NCI-H1694 treated with DMSO at 0.1 percent for 48 hours (cell line): ENCODE measurements around the gene PPP1R37.

Experiments
- DNase-seq: peaks from one replicate; lab custom pipeline; 2025; lab: John Stamatoyannopoulos, UW

Gene PPP1R37

DNA sequence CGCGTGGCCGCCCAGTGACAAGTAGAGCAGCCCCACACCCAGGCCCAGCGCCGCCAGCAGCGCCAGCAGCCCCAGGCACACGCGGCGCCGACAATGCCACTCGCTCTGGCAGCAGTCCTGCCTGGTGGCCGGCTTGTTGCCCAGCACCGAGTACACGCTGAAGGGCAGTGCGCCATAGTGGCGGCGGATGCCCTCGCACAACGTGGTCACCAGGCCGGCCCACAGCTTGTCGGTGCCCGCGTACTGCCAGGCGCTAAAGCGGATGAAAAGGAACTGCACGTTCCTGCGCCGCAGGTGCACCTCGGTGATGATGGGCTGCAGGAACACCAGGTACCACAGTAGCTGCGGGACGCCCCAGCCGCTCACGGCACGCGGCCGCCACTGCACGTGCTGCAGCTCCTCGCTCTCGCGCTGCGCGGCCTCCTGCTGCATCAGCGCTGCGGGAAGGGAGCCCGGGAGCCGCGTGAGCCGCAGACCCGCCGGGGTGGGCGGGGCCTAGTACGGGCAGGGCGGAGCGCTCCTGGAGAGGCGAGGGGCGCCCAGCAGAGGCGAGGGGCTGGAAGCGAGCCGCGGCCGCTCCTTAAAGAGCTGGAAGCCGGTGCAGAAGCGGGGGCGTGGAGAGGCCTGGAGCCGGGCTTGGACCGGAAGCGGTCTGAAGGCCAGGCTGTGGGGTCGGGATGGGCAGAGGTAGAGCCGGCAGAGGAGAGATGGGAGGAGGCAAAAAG, 60.5 kb downstream of the PPP1R37 start:
- DNase-seq = no peak

DNA sequence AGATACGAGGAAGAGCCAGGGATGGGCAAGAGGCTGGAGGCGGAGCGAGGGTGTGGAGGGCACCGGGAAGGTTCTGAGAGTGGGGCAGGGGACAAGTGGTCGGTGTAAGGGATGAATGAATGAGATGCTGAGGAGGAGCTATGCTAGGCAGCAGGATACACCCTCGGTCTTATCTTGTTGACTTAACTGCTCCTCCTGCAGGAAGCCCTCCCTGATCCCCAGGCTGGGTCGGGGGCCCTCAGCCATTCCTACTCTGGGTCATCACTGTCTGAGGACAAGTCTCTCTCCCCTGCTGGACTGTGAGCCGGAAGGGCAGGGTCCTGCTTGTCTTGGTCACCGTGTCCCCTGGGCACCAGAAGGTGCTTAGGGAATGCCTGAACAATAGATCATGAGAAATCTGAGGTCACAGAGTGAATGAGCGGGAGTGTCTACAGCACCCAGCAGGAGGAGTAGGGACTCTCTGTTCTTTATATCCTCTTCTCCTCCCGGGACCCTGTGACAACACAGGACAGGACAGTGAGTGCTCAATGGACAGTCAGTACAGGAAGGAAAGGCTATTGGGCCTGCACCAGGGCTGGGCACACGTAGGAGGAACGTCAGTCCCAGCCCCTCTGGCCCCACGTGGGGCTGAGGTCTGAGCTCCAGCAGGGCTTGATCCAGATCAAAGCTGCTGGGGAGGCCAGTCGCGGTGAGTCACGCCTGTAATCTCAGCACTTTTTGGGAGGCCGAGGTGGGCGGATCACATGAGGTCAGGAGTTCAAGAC, 61.3 kb downstream of the PPP1R37 start:
- DNase-seq = no peak

DNA sequence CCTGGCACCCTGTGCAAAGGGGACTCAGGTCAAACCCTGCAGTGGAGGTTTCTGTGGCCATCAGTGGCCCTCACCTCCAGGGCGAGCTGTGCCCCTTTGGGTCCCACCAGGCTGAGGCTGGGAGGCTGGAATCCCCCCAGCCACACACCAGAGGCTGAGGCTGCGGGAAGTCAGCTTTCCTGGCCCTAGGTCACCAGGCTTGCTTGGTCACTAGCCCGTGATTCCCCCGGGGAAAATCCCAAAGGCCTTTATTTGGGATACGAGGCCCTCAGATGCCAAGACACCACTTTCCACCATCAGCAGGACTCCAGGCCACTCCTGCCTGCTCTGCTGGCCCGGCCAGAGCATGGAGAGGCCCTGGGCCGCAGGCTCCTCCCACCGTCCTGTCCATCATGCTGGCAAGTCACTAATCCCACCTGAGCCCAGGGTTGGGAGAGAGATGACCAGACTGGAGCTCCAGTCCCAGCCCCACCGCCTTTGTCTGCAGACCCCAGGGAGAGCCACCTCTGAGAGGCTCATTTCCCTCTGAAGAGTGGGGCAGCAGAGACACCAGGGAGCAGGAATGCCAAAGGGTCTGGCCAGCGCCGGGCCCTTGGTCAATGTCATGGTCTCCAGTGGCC, 63.1 kb downstream of the PPP1R37 start:
- no peak for DNase-seq

DNA sequence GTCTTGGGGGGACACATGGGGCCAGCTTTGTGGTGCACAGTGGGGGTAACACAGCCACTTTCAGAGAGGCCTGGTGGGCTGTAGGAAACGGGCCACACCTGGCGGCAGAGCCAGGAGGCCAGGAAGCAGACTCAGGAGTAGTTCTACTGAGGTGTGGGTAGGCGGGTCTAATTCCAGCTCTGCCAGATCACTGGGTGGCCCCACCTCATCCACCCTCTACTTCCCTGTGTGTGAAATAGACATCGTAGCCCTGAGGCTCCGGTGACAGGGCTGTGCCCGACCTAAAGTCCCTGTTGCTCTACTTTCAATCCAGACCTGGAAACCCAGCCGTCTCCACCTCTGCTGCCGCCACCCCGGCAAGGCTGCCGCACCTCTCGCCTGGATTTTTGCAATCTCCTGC, 63.8 kb downstream of the PPP1R37 start:
- DNase-seq = no peak

DNA sequence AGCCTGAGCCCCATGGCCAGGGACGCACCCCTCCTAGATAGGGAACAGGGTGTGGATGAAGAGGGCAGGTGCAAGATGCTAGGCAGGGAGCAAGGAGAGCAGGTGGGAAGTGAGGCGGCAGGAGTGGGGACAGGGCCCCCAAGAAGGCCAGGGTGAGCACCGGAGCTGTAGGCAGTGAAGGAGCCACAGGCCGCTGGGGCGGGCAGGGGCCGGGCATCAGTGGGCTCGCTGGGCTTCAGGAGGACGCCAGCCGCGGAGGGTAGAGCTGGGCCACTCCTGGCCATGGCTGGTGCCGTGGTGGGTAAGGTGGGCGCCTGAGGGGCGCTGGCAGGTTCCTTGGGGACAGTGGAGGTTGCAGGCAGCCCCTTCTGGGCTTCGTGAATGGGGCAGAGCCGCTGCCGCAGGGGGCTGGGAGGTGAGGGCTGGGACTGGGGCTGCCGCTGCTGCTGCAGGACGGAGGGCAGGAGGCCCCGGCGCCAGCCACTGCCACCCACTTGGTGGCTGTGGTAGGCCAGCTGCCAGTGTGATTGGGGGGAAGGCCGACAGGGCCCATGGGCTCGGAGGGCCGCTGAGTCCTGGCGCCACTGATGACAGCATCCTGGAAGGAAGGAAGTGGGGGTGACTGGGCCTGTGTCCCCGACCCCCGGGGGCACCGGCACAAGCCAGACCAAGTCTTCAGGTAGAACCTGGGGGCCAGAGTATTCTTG, 65.7 kb downstream of the PPP1R37 start:
- no peak for DNase-seq

DNA sequence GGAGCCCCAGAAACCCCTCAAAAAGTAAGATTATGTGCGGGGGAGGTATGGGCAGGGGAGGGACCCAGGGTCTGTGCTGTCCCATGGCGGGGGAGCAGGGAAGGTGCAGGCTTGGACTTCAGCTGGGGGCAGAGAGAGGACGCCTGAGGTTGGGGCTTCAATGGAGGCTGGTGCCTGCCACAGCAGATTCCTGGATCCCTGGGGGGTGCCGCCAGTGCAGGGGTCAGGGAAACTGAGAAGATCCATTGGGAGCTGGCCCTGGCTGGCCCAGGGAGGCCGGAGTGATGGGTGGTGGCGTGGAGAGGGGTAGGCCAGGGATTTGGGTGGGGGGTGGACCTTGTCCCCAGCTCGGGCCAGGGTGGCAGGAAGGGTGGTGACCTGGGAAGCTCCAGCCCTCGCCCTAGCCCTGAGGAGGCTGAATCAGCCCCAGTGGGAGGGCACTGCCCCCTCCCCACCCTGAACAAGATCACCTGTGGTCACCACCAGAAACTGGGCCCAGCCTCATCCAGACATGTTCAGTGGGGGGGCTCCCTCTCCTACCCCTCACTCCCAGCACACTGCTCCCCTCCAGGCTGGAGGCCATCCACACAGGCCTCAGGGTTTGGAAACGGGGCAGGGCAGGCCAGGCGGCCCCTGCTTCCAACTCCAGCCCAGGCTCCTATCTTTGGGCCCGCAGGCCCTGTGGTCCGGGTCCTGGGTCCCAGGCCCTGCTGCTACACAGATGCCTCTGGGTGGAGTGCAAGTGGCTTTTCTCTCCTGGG, 66.4 kb downstream of the PPP1R37 start:
- no peak for DNase-seq

DNA sequence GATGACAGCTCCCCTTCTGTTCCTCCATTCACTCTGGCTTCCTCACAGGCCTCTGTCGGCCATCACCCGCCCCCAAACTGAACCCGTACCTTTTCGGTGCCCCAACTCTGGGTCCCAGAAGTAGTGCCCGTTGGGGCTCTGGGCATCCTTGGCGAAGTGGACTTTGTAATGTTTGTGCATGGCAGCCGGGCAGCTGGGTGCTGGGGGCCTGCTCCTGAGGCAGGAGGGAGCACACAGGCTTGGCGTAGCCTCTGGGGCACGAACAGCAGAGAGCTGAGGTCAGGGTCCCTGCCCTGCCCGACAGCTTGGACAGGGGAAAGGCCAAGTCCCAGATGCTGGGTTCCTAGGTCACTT, 67.0 kb downstream of the PPP1R37 start:
- no peak for DNase-seq

DNA sequence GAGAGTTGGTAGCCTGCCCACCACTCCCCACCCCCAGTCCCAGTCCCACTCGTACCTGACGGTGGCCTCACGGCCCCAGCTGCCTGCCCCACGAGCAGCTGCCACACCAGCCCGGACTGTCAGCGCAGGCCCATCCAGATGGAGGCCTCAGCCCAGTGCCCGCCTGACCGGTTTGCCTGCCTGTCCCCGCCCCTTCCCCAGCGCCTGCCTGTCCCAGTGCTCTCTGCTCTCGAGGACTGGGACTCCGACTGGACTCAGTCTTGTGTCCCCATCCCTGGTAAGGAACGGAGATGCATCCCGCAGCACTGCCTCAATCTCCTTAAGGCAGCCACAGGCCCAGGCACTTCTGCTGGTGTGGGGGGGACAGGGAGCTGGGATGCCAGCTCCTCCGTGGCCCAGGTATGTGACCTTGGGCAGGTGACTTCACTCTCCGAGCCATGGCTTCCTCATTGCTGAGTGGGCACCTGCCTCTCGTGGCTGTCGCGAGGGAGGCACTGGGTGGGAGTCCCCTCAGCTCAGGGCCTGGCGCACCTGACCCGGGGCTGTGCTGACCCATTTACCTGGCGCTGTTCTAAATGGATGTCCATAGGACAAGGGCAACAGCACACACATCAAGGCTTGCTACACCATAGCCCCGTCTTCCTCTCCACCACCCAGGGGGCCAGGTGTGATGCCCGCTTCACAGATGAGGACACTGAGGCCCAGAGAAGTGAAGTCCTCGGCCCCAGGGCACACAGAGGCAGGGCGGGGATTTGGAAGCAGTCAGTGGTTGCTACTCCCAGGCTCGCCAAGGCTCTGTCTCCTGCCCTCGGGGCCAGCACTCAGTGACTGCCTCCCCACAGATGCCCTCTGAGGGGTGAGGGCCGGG, 68.1 kb downstream of the PPP1R37 start, which contains the start of gene NKPD1:
NKPD1 (minus strand) TSS at position 113 of the 868 bp plus-strand sequence. CDS start 832 bp downstream, outside the sequence.
- DNase-seq = no peak

DNA sequence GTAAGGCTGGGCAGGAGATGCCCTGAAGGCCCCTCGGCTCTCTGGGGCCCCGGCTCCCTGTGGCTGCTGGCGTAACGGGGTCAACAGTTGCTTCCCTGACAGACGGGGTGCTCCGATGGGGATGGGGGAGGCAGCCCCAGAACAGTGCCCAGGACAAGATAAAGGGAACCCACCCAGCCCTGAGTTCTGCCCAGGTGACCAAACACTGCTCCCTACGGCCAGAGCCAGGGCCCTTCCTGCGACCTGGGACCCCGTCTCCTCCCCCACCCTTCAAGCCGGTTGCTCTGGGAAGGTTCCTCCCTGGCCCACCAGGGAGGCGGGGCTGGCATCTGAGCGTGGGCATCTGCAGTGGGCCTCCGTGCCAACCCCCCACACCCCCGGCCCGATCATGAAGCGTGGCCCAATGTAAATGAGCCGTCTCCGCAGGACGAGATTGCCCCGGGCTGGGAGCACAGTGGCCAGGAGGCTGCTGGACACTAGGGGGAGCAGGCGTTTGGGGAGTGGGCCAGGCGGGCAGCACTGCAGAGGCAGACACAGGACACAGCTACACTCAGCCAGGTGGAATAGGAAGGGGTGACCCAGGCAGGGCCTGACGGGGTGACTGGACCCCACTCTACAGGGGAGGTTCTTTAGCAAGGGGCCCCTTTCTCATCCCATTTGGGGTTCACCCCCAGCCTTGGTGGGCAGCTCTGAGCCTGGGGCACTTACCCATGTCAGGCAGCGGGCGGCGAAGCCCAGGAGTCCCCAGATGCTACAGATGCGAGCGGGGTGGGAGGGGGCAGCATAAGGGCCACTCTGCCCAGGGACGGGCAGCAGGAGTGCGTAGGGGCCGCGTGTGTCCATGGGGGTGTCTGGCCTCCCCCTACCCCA, 69.0 kb downstream of the PPP1R37 start:
- DNase-seq = no peak

DNA sequence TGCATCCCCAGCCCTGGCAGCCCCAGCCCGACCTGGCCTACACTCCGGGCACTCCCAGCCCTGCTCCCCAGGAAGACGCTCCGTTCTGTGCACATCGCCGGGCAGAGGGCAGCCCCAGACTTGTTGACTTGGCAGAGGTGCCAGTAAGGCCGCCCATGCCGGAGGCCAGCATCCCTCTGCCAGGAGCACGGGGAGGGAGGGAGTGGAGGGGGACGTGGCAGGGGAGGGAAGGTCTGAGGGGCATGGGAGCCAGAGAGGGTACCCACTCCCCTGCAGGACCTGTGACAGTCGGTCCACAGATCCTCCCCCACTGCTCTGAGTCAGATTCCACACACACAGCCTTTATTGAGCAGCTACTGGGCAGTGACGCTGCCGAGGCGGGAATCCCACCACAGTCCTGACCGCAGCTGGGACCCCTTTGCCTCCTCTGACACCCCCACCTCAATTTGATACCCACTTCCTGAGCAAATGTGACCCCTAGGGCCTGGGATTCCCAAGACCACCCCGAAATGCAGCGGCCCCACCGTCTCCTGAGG, 69.7 kb downstream of the PPP1R37 start:
- peak; percentile 64 for DNase-seq

DNA sequence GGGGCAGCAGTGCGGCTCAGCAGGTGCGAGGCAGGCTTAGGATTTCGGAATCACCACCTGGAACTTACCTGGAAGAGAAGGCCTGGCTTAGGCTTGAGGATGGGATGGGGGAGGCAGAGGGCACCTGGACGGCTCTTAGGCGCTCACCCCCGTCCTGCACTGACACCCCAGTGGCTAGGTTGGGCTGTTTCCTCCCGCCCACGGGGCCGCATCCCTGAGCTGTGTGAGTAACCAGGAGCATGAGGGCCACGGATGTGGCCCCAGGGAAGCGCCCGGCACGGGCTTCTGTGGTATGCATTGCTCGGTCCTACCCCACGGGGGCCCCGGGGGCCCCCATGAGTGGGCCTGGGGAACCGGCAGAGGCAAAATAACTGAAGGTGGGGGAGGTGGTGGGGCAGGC, 70.2 kb downstream of the PPP1R37 start:
- DNase-seq = no peak

DNA sequence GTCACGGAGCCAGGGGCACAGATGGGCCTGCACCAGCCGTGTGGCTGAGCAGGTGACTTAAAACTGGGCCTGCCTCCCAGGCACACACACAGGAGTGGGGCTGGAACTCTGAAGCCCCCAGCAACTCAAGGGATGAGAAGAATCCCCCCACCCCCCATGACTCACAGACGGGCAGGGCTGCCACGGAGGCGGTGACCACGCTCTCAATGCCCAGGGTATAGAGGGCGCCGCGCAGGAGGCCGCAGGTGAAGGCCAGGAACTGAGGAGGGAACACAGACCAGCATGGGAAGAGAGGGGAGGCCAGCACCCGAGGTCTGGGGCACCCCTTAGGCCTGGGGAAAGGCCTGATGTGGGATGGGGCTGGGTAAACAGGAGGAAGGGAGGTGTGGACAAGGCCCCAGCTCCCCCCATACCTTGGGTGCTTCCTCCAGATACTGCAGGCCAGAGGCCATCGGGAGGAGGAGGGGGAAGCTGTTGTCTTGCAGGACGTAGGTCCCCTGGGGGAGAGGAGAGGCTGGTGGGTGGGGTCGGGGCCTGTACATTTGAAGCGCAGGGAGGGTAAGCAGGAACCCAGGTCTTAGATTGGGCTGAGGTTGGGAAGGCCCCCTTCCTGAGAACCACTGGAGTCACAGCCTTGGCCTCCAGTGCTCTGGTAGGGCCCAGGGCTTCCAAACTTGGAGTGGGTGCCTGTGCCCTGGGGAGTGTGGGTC, 70.9 kb downstream of the PPP1R37 start:
- DNase-seq = no peak

DNA sequence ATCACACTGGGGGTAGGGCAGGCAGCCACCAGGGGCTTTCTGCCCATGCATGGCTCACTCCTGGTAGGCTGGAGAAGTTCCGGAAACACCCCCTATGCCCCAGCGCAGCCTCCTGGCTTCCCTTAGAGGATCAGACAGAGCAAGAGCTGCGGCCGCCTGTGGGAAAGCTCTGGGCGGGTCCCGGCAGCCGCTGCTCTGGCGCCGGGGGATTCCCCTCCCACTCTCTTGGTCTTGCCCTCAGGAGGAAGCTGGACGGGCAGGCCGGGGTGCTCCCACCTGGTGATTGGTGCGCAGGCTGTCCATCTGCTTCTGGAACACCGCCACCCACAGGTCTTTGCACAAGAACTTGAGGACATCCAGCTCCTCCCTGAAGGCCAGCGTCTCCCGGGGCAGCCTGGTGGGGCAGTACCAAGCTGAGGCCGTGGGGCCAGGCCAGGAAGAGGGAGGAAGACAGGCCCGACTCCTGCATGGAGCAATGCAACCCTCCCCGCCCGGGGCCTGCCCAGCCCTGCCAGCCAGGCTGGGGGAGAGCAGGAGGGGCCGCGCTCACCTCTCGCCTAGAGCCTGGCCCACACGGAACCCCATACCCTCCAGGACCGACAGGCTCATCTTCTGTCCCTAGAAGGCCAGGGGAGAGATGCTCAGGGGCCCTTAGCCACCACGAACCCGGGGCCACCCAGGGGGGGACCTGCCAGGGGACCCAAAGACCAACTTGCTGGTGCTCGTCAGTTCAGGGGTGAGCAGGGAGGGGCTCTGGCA, 71.8 kb downstream of the PPP1R37 start:
- DNase-seq = no peak

DNA sequence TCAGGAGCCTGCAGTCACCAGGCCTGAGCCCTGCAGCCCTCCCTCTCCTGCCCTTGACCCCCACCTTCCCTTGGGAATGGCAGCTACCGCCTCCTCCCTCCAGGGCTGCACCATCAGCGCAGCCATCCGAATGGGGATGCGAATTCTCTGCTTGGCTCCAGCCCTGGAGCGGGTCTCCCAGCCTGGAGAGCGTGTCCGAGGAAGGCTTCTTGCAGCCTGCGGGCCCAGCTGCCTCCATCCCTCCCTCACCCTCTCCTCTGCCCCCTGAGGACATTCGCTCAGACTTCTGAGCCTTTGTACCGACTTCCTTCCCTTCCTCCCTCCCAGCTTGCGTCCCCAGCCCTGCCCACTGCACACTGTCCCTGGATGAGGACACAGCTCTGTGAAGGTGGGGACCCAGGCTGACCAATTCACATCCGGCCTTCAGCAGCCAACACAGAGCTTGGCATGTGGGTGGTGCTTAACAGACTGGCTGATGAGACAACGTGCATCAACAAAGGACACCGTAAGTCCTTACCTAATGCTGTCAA, 73.8 kb downstream of the PPP1R37 start:
- no peak for DNase-seq

DNA sequence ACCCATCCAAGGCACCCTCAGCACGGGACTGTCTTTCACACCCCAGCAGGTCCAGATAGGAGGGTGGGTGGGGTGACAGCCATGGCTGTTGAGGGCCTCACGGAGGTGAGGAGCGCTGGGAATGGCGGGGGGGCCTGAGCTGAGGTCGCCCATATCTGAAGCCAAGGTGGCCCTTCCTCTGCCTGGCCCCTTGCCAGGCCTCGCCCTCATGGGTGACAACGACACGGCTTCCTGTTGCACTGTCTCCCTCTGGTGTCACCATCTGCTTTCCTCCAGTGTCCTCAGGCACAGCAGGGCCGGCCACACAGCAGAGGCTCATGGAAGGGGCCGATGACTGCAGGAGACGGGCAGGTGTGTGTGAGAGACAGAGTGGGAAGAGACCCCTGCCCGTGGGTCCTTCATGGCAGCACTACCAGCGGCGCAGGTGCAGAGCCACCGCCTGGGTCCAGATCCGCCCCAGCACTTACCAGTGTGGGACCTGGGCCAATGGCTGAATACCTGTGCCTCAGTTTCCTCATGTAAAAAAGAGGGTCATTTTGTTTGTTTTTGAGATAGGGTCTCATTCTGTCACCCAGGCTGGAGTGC, 75.9 kb downstream of the PPP1R37 start:
- peak; percentile 18 for DNase-seq

DNA sequence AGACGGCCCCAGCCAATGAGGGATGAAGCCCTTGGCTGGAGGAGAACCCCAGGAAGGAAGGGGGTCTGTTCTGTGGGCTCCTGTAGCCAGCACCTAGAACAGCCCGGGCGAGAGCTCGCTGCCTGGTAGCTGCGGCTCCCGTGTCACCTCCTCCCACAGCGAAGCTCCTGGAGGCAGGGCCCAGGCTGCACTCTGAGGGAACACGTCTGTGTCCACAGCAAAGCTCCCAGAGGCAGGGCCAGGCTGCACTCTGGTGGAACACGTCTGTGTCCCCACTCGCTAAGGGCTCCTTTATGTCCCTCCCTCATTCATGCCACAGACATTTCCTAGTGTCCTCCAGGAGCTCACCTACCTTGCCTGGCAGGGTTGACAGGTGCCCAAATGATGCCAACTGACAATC, 76.6 kb downstream of the PPP1R37 start:
- DNase-seq = no peak
